Dermis blood vessel endothelial cell (primary cell): ENCODE data around the gene KCNT2. TPM values are rescaled to one million over a fixed set of nuclear protein-coding genes. Genes with fewer than 3 reads are reported as not detected.
"Not testable (repeated sequence)": the region's sequence is repeated elsewhere in the genome, so short reads cannot be mapped to it uniquely, and the experiment has no call there.

Source experiments
- DNase-seq: peaks from one replicate; pipeline ENCODE4 v3.0.0; 2010
- total RNA-seq: library from RNA; depleted of rRNA; stranded (reverse); fragments of >200 nt; gene quantifications from 2 replicates; pipeline ENCODE4 v1.2.3, GENCODE V29; 2014

Gene KCNT2
- total RNA-seq, 1 donor from 2014 or later = 0.17 TPM

DNA sequence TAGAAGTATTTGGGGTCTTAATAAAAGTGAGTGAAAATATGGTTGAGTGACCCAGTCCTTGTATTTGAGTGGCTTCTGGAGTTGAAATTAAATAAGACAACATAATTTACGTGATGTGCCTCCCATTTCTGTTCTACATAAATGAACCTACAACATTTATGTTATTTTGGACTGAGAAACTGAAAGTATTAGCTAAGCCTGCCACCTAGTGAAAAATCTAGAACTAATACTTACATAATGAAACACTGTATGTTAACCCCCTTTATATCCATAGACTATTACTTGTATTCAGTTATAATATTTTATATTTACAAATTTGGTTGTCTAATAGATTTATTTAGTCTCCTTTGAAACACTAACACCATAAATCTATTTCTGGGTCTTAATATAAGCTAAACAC, 298.9 kb downstream of the KCNT2 start:
- DNase-seq = peak; percentile 20

DNA sequence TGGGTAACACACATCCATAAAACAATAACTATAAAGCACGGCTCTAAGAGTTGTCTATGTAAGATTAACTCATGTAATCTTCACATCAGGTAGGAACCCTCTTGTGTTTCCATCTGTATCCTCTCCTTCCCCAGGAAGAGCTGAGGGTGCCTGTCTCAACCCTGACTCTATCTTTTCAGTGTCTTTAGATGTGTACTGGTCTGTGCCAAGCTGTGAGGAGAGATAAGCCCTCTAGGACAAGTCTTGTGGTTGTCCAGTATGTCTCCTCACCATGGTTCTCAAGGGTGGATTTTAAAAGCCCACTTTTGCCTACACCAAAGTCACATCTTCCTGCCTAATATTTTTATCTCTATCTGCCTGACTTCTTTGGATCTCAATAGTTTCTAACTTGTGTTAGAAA, 300.1 kb downstream of the KCNT2 start:
- DNase-seq = no peak

DNA sequence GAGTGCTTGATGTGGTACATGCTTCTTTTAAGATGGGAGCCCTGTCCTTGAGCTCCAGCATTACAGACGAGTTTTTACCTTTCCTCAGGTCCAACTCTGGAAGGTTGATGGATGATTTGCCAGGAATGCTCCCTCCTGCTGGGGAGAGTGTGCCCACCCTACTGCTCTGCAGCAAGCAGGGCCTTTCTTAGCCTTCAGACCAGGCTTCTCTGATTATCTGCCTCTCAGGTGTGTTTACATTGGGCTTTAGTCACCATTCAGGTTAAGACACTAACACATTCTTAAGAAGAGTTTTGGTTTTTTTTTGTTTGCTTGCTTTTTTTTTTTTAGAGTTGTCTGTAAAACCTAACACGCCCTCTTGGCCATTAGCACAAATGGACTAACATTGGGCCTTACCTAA, 301.8 kb downstream of the KCNT2 start:
- DNase-seq = no peak

DNA sequence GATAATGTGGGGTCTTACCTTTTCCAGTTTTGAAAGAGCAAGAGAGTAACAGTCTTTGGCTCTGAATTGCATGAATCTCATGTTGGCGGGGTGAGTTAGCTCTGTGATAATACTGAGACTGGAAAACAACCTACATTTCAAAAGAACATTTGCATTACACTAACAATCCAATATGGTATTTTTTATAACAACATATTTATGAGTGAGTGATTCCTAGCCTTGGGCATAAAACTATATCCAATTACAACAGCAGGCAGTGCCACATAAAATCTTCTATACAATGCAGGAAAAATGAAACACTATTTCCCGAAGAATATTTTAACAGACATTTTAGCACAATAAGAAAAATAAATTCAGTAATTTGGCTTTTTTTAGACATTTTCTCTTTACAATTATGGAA, 303.0 kb downstream of the KCNT2 start:
- DNase-seq = no peak

DNA sequence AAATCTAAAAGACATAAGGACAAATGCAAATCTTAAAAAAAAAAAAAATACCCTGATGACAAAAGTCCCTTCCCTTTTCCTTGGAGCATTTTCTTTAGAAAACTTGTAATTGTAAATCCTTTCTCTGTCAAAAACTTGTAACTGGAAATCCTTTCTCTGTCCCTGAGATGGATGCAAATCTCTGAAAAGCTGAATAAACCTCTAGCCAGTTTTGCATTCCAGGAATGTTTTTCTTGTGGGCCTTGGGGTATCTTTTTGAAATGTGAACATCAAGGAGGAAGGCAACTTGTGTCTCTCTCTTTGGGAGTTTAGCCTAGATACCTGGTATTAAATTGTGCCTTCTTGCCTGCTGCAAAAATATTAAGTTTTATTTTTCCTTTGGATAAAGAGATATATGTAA, 305.3 kb downstream of the KCNT2 start:
- no peak for DNase-seq

DNA sequence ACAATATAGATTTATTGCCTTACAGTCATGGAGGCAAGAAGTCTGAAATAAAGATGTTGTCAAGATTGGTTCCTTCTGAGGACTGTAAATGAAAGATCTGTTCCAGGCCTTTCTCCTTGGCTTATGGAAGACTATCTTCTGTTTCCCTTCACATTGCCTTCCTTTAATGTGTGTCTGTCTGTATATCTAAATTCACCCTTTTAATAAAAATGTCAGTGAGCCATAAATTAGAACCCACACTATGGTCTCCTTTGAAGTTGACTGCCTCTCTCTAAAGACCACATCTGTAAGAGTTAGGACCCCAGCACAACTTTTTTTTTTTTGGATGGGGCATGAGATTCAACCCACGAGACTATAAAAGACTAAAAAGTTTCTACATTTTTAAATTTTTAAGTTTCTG, 305.8 kb downstream of the KCNT2 start:
- no peak for DNase-seq

DNA sequence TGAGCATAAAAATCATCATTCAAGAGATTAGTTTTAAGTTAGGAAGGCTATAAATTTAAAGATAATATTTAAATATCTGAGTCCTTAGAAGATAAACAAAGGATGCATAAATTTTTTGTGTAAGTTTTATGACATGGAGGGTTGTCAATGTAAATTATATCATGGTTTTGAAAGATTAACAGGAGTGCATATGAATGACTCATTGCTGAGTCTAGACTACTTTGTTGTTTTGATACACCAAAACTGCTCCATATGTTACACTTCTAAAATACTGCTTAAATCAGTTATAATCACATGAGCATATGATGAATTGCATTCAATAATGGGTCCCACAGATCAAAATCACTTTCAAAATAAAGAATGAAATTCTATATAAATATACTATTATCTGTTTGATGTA, 312.5 kb downstream of the KCNT2 start:
- DNase-seq = no peak

DNA sequence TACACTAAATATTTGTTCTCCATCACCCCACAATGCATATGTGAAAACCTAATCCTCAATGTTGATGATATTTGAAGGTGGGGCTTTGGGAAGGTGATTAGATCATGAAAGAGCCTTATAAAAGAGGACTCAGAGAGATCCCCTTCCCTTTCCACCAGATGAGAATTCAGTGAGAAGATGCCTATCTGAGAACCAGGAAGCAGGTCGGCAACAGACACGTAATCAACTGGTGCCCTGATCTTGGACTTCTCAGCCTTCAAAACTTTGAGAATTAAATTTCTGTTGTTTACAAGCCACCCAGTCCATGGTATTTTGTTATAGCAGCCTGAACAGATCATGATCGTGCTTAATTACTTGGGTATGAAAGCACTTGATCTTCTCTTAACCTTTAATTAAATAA, 329.4 kb downstream of the KCNT2 start:
- no peak for DNase-seq

DNA sequence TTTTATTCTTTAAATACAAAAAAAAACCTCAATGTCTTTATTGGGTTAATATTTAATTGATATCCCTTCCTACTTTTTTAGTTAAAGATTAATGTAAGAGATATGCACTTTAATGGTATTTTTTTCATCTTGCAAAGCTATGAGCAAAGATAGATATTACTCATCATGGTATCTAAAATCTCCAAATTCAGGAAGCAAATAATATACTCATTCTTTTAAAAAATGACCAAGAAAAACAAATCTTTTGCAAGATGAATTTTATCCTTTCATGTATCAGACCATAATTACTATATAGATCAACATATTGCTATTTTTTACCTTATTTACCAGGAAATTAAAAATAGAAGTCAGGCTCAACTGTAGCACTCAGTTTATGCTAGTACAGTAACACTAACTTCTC, 330.4 kb downstream of the KCNT2 start:
- no peak for DNase-seq

DNA sequence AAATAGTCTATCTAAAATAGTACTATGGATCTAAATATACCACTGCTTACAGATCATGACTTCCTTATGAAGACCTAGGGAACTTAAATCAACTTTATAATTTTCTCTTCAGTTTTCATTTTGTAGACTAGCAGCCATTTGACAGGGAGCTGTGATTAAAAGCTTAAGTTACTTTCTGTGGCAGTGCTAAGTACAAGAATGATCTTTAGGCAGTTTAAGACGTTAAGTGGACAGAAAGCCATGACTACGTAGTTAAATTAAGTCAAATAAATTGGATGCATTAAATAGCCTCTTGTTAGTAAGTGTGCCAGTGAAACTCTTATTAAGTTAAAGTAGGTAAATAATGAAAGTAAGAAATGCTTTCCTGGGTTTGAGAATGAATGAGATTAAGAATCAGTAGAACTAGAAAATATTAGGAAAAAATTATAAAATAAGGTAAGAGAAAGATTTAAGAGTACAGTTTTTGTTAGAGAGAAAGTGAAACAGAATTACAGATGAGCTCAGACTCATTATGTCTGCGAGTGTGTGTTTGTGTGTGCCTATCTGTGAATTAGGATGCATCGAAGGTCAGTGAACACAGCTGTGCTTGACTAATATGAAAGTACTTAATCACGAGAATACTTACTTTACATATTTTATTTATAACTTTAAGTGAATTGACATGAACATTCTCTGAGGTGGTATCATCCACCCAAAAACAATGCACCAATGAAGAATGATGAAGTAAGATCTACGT, 336.9 kb downstream of the KCNT2 start:
- DNase-seq = no peak

DNA sequence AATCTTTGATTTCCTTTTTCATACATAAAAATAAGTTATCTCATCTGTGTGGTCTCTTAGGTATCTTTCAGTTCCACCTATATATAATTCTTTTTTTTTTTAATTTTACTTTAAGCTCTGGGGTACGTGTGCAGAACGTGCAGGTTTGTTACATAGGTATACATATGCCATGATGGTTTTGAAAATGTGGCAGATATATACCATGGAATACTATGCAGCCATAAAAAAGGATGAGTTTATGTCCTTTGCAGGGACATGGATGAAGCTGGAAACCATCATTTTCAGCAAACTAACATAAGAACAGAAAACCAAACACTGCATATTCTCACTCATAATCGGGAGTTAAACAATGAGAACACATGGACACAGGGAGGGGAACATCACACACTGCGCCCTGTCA, 345.2 kb downstream of the KCNT2 start:
- not testable (repeated sequence) for DNase-seq

DNA sequence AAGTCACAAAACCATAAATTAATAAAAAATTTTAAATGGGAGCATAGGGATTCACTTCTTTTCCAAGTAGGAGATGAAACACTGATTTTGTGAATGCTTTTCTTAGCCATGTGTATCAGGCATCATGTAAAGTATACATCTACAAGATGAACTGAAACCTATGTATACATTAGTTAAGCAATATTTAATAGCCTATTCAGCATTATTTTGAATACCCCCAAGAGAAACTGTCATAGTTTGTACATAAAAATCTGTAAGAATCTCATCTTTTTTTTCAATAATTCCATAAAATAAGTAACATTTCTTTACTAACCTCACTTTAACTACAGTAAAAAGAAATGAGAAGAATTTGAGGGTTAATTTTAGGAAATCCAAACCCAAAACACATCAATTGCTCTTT, 348.0 kb downstream of the KCNT2 start:
- no peak for DNase-seq

DNA sequence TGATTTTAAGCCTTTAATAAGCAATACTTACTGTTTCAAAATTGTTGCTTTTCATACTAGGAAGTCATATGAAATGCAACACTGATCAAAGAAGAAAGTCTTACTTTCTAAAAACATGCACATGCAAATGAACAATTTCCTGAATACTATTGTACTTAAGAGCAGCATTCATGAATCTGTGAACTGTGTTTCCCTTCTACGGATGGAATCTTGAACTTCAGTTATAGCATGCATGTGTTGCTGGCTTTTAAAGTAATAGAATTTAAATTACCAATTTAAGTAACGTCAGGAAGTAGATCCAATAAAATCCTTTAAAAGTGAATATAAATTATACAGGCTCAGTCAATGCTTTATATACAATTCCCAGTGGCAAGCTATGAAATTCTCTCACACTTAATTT, 348.9 kb downstream of the KCNT2 start:
- no peak for DNase-seq

DNA sequence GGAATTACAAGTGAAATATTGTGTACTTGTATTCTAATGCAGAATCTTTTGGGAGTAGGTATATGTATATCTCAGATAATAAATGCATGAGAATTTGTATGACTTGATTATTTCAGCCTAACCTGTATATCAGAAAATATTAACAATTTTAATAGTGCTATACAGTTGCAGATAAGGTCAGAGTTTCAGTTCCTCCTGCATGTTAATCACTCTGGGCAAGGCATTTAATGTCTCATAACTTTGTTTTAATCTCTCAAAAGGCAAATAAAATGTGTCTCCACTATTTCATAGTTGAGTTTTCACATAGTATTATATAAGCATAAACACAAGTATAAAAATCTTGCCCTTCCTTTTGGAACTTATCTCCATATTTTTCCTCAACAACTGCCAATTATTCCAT, 352.5 kb downstream of the KCNT2 start:
- no peak for DNase-seq

DNA sequence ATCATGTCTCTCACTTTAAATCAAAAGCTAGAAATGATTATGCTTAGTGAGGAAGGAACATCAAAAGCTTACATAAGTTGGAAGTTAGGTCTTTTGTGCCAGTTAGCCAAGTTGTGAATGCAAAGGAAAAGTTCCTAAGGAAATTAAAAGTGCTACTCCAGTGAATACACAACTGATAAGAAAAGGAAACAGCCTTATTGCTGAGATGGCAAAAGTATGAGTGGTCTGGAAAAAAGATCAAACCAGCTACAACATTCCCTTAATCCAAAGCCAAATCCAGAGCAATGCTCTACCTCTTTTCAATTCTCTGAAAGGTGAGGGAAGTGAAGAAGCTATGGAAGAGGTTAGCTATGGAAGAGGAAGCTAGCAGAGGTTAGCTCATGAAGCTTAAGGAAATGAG, 378.7 kb downstream of the KCNT2 start:
- DNase-seq = no peak

DNA sequence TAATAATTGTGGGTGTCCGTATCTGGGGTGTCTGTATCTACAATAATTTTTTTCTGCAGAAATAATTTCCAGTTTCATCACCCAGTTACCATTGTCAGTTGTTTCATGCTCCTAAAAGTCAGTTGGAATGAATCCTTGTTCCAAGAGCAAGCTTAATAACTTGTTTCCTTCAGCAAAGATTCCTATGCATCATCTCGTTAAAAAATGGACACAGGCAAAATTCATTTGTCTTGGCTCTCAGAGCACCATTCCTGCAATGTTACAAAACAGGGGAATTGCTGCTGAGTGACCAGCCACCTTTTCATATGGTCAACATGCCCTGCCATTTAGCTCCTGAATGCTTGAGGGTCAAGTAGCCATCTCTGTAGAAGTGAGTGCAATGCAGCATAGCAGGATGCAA, 393.4 kb downstream of the KCNT2 start:
- DNase-seq = no peak

DNA sequence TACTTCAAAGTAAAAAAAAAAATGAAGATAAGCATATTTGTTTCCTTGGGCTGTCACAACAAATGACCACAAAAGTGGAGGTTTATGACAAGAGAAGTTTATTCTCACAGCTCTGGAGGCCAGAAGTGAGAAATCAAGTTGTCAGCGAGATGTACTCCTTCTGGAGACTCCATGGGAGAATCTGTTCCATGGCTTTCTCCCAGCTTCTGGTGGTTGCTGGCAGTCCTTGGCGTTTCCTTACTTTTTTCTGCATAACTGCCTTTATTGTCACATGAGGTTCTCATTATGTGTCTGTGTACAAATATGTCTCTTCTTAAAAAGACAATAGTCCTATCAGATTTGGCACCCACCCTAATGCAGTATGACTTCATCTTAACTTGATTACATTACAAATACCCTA, 398.3 kb downstream of the KCNT2 start:
- DNase-seq = no peak

DNA sequence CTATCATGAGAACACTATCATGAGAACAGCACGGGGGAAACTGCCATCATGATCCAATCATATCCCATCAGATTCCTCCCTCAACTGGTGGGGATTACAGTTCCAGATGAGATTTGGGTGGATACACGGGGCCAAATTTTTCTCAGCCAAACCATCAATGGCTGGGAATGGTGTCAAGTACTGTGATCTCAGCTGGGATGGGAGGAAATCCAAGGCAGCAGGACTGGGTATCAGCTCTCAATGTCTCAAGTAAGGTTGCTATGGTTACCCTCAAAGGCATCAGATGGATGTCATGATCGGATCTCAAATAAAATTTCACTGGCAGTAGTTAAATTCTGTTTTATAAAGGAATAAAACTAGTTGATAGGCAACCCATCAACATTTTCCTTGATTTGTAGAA, 399.0 kb downstream of the KCNT2 start:
- DNase-seq = no peak

DNA sequence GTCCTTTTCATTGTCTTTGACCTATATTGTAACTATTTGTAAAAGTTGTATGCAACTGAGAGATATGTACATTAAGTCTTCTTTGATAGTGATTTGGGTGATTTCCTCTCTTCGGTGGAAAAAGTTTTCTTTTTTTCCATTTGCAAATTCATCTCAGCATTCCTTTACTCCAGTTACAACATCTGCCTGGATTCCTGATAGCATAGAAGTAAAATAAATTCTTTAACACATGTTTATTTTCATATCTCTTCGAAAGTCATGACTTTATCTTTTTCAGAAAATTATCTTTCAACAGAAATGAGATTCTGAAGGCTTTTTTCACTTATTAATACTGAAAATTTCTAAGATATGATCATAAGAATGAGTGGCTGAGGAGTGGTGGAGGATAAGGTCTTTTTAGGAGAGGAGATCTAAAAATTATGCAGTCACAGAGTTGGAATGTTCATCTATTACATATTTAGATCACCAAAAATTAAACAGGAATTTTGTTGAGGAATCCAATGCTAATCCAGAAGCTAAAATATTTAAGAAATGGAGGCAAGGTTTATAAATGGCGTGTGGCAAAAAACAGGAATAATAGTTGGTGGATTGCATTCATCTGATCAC, 400.5 kb downstream of the KCNT2 start:
- DNase-seq = no peak

DNA sequence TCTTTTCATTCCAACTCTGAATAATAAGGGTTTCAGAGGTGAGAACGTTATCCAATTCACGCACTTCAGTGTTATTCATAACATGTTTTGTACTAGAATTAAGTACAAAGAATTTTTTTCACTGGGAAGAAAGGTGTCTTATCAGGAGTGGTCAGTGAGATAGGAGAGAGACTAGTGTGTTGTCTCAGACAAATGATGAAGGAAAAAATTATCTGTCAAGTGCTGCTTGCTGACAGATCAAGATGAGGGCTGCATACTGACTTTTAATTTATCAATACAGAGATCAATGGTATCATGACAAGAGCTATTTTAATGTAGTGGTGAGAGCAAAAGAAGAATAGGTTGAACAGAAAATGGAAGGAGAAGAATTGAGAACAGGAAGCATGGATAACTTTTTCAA, 402.4 kb downstream of the KCNT2 start:
- DNase-seq = no peak

DNA sequence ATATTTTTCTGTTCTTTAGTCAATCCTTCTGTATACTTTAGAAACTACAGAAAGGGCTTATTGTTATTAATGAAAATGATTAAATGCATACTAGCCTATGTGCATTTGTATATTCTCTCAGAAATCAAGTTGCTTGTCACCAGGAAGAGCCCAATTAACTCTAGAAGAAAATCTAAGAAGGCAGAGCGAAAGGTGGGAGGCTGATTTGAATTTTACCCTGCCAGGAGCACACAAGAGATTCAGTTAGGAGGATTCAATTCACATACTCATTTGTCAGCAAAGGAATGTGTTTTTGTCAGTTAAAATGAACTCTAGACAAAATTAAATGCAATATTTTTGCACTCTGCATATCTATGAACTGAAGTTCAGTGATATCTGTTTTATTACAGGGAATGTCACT, 411.8 kb downstream of the KCNT2 start:
- no peak for DNase-seq

DNA sequence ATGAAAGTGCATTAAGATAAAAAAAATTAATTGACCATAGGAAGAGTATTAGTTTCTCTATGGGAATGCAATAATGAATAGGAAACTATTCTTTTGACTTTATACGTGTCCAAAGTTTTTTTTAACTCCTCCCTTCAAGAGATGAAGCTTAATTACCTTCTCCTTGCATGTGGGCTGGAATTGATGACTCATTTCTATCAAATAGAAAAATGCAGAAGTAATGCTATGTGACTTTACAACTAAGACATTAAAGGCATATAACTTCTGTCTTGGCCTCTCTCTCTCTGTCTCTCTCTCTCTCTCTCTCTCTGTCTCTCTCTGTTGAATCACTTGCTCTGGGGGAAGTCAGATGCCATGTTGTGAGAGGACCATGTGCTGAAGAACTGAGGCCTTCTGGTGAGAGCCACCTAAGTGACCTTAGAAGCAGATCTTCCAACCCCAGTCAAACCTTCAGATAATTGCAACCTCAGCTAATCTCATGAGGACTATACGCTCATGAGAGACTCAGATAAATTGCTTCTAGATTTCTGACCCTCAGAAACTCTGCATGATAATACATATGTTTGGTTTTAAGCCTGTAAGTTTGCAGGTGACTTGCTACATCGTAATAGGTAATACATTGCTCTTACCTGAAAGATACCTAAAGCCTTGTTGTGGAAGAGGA, 414.2 kb downstream of the KCNT2 start:
- DNase-seq = no peak

DNA sequence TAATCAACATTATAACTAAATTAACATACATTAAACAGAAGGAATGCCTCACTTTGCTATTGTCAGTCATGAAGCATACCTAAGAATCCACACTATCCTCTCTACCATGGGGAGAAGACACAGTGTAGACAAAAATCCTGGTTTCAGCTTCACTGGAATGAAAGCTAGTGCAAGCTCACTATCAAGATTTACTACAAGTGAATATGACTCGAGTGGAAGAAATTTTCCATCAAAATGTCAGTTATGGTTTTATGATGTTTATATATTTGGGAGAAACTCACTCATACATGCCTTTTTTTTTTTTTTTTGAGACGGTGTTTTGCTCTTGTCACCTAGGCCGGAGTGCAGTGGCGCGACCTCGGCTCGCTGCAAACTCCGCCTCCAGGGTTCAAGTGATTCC, 424.3 kb downstream of the KCNT2 start:
- no peak for DNase-seq

DNA sequence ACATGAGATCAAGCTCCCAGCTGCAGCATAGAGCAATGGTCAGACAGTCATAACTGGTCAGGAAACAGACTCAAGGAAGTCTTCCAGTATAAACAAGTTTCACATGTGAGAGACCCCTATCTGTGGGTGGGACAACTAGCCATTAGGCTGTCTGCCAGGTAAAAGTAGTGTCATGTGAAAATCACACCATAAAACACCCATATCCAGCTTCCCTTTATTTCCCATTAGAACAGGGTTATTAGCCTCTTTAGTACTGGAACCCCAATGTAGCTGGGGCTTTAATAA, 426.7 kb downstream of the KCNT2 start:
- peak; percentile 33 for DNase-seq
